Measurements from ENCODE around the gene TMEM234.

DNA sequence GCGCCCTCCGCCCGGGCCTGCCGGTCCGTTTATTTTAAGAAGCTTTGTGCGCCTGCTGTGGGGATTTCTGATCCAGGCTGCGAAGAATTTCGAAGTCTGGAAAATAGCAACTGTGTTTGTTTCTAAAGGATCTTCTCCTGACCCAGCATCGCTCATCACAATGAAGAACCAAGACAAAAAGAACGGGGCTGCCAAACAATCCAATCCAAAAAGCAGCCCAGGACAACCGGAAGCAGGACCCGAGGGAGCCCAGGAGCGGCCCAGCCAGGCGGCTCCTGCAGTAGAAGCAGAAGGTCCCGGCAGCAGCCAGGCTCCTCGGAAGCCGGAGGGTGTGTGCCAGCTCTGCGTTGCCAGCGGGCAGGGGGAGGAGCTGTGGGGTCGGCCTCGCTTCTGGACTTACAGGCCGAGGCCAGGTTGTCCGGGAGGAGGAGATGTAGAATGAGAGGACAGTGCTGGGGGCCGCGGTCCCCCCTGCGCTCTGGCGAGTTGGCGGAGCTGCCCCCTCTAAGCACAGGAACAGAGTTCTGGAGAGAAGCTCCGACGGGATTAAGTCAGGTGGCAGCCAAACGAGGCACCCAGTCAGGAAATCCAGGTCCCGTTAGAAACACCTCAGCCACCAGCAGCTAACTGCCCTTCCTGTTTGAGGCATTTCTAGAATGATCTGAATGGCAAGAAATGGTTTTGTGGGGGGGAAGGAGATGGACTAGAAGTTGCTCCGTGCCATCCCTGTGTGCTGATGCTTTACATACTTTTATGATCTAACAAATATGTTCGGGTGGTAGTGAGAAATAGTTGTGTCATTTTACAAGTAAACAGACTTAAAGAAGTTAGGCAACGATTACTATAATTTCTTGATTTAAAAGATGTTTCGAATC, 41.7 kb downstream of the TMEM234 start:
- TF ChIP-seq, protein P1, sequence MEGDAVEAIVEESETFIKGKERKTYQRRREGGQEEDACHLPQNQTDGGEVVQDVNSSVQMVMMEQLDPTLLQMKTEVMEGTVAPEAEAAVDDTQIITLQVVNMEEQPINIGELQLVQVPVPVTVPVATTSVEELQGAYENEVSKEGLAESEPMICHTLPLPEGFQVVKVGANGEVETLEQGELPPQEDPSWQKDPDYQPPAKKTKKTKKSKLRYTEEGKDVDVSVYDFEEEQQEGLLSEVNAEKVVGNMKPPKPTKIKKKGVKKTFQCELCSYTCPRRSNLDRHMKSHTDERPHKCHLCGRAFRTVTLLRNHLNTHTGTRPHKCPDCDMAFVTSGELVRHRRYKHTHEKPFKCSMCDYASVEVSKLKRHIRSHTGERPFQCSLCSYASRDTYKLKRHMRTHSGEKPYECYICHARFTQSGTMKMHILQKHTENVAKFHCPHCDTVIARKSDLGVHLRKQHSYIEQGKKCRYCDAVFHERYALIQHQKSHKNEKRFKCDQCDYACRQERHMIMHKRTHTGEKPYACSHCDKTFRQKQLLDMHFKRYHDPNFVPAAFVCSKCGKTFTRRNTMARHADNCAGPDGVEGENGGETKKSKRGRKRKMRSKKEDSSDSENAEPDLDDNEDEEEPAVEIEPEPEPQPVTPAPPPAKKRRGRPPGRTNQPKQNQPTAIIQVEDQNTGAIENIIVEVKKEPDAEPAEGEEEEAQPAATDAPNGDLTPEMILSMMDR (IDR thresholded peaks at IDR 0.05; ENCODE audit: insufficient read depth, low read length, poor library complexity, severe bottlenecking) = no peak
- no peak for TF ChIP-seq EZH2phosphoT487 (conservative IDR thresholded peaks at IDR 0.05; ENCODE audit: low read length)

All from SU-DHL-6 (cell line).